Sigmoid colon (tissue), 4 donors: ENCODE measurements around the gene KCNQ2.

ENCODE experiments used
- CTCF ChIP-seq, 4 experiments: fragments of 450-650 bp in 3 of 4; fragments of 200-600 bp in 1 of 4; IDR thresholded peaks; one replicate each; pipeline ENCODE4 v1.5.1; 2016 to 2019; ENCODE audit warnings: antibody characterized with exemption in 4 of 4, mild to moderate bottlenecking in 3 of 4, moderate library complexity in 2 of 4
- POLR2AphosphoS5 ChIP-seq, 4 donors: sonication (generic); formaldehyde crosslinking; IDR thresholded peaks; one replicate each; pipeline ENCODE4 v1.6.1; 2017; ENCODE audit warnings: antibody characterized with exemption in 4 of 4

DNA sequence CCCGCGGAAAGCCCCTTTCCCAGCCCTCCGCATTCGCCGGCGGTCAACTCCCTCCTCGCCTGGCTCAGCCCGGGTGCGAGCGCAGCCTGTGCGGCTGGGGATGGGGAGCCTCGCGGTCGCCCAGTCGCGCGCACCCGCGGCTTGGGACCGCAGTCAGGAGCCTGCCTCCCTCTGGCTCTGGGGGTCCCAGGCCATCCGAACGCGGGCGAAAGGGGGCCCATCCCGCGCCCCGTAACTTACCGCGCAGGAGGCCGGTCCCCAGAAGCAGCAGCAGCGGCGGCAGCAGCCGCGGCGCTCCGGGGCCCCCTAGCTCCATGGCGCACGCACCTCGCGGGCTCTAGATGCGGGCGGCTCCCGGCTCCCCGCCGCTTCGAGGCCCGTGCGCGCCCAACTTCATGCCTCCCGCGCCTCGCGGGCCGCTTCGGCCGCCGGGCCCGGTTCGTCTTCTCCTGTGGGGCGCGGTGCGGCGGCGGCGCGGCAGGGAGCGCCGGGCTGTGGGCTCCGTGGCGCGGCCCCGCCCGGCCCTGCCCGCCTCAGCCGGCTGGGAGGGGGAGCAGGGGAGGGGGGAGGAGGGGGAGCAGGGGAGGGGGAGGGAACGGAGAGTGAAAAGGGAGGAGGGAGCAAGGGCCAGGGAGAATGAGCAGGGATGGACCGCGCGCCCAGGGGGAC lies 111.5 kb downstream of the KCNQ2 start, which contains the start of gene CHRNA4:
- TF ChIP-seq CTCF (IDR thresholded peaks at IDR 0.05) (no peak), POLR2AphosphoS5 (IDR thresholded peaks at IDR 0.05) (no peak)
